GM19239 (cell line): Measurements from ENCODE around the gene CNMD.

Experiments used
- DNase-seq: peaks from one replicate; pipeline ENCODE4 v3.0.0; 2011; ENCODE audit warnings: low spot score; ENCODE audit not compliant: insufficient read length
- FAIRE-seq: peaks from 2 replicates; lab custom pipeline; 2011; peaks lifted over from hg19 to GRCh38; lab: Jason Lieb, UNC

The CNMD gene

GRCh38 chr13:52739468-52740071, at the start of gene CNMD:
TSS of gene CNMD (minus strand) at chr13:52739820. CDS start at chr13:52739701, 119 bp downstream.
- DNase-seq, result no peak
- FAIRE-seq, result no peak

GRCh38 chr13:52788011-52788410, 48.4 kb upstream of the CNMD start:
- FAIRE-seq (no peak), DNase-seq (no peak)

- FAIRE-seq (no peak), DNase-seq (no peak)
These were observed 47.6 kb upstream of the CNMD start for GRCh38 chr13:52787235-52787634.

- DNase-seq, result no peak
- FAIRE-seq, result no peak
These were observed 47.1 kb upstream of the CNMD start for GRCh38 chr13:52786766-52787165.

DNA sequence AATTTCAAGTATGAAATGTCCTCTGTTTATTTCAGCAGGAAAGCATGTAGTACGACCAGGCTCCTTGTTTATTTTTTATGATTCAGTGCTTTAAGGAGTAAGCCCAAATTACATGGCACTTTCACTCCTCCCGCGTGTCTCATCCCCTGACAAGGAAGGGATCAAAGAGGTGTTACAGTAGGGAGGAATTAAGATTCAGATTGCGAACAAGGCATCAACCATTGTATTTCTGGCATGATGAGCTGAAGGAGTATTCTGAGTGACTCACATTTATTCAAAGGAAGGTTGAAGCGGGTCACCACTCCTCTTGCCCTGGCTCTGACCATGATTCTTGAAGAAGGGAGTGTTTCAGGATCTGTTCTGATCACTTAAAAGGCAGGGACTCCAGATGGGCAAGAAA, 46.1 kb upstream of the CNMD start:
- FAIRE-seq, result no peak
- DNase-seq, result no peak

GRCh38 chr13:52784591-52785340, 45.1 kb upstream of the CNMD start:
- DNase-seq (no peak), FAIRE-seq (no peak)

DNA sequence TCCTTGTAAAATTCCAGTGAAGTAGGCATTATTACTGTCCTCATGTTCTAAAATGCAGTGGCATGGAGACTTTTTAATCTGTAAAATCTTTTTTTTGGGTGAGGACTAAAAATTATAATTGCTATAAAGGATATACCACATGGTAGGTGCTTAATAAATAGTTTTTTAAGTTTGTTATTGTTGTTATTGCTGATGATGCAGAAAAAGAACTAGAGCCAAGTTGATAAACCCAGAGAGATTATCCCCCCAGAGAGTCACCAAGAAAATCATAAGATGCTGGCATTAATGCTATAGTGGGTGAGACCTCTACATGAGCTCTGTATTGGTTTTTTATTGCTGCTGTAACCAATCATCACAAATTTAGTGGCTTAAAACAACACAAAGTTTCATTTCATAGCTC, 44.3 kb upstream of the CNMD start:
- FAIRE-seq (no peak), DNase-seq (no peak)

DNA sequence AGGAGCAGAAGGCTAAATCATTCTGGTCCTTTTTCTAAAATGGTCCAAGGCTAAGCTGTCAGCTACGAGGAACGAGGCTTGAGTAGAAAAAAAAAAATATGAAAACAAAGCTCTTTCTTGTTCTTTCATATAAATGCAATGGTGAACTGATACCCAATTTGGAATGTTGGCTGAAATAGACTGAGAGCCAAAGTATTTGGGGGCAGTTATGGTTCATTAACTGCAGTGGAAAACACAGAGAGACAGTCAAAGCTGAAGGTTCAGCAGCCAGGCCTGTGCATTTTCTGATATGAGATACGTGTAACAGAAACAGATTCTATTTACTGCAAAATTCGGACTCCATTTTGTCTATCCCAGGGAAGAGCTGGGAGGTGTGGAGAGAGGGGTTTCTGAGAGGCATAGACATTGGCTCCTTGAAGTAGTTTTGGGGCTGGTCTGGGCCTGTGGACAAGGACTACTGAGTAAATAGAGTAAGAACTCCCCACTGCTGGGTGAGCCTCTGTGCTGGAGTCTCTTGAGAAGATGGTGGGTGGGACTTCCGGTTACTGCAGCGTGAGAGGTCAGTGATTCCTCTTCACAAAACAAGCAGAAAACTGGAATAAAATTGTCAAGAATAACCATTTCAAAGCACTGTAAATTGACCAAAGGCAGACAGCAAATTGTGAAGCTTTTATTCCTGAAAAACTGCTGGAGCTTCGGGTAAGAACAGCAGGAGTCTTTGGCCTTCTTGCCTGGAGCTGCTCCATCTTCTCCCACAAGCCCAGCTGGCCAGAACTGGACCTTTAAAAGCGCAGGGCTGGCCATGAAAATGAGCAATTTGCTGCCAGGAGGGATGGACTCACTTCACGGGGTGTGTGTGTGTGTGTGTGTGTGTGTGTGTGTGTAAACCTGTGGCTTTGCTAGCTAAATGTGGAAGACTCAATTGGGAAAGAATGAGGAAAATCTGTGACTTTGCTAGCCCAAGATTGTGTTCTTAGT, 43.1 kb upstream of the CNMD start:
- no peak for FAIRE-seq
- no peak for DNase-seq

DNA sequence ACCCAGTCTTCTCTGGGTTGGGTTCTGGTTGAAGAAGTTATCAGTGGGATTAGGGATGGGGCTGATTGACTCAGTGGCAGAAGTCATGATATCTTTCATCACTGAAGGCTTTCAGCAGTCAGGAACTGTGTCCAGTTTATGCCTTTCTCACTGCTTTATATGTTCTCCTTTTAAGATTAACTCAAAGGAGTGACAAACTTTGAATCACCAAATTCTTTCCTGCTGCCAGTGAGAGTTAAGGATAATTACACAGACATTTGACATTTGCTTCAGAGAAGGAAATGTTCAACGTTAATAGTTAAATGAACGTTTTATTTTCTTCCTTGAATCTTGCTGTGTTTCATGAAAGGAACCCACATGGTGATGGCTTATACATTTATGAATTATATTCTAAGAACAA, 41.0 kb upstream of the CNMD start:
- FAIRE-seq (no peak), DNase-seq (no peak)

- no peak for FAIRE-seq
- no peak for DNase-seq
These were observed 40.5 kb upstream of the CNMD start for GRCh38 chr13:52780092-52780491.

DNA sequence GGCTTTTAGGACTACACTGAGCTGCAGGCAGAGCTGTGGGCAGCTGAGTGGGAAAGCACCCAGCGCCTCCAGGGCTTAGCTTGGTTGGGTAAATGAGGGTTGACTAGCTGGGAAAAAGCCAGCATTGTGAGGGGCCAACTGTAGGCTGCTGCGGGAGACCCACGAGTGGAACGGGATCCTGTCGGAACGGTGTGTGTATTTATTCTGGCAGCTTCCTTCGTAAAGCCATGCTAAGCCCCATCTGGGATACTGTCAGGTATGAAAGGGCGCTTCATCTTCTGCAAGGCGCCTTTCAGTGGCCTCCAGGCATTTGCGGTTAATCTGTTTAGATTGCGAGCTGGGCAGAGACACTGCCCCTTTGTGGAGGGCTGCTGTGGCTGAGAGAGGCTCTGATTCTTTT, 39.5 kb upstream of the CNMD start:
- FAIRE-seq, result no peak
- DNase-seq, result no peak

GRCh38 chr13:52776726-52777125, 37.1 kb upstream of the CNMD start:
- FAIRE-seq (no peak), DNase-seq (no peak)

- DNase-seq (no peak), FAIRE-seq (no peak)
These were observed 35.9 kb upstream of the CNMD start for GRCh38 chr13:52775511-52775910.

GRCh38 chr13:52767949-52768516, 28.4 kb upstream of the CNMD start:
- no peak for DNase-seq
- no peak for FAIRE-seq

- DNase-seq, result no peak
- no peak for FAIRE-seq
These were observed 26.2 kb upstream of the CNMD start for GRCh38 chr13:52765611-52766390.

- FAIRE-seq, result no peak
- no peak for DNase-seq
These were observed 20.5 kb upstream of the CNMD start for GRCh38 chr13:52760077-52760476.

DNA sequence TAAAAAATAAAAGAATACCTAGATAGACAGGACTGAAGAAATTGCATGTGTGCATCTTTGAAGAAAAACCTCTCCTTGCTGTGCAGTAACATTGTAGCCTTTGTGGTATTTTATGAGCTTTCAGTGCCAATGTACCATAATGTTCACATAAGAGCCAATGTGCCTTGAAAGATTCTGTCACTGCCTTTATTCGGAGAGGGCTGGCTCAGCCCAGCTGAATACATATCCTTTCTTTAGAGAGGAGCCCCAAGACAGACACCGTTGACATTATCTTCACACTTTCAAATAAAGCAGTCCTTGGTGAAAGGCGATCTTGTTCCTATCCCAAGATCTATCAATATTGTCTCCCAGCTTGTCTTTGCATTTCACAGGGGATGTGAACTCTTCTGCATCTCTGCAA, 18.5 kb upstream of the CNMD start:
- DNase-seq (no peak), FAIRE-seq (no peak)

GRCh38 chr13:52751196-52751595, 11.6 kb upstream of the CNMD start:
- FAIRE-seq (no peak), DNase-seq (no peak)

- DNase-seq (no peak), FAIRE-seq (no peak)
These were observed 11.1 kb upstream of the CNMD start for GRCh38 chr13:52750713-52751112.

GRCh38 chr13:52749419-52749818, 9.8 kb upstream of the CNMD start:
- no peak for DNase-seq
- FAIRE-seq, result no peak
